CD4-positive, CD25-positive, alpha-beta regulatory T cell (primary cell): Measurements from ENCODE around the gene CAPG. TPM values are rescaled to one million over a fixed set of nuclear protein-coding genes. Genes with fewer than 3 reads are reported as not detected.

ENCODE experiments used
- ATAC-seq, 2 donors: fragments of 150-1000 bp; cut with Tn5 transposase; one replicate each; pipeline ENCODE4 v1.10.0; 2021; ENCODE audit warnings: low read depth in 2 of 2, moderate number of reproducible peaks in 2 of 2, moderate library complexity in 1 of 2
- DNase-seq, 3 donors: peaks; one replicate each; pipeline versions ENCODE4 v3.0.0 to v3.0.0-alpha.2; 2012 to 2022; ENCODE audit warnings: mixed read lengths in 1 of 3
- H3K27ac ChIP-seq: one replicate; pipeline ENCODE4 v1.7.0; 2013; ENCODE audit warnings: mild to moderate bottlenecking, low read length; ENCODE audit not compliant: insufficient read depth, poor library complexity, severe bottlenecking
- H3K27me3 ChIP-seq: one replicate; pipeline ENCODE4 v1.7.0; 2013; ENCODE audit warnings: low read length; ENCODE audit not compliant: control insufficient read depth, insufficient read depth
- H3K36me3 ChIP-seq: one replicate; pipeline ENCODE4 v1.7.0; 2013; ENCODE audit warnings: mild to moderate bottlenecking, low read length, moderate library complexity; ENCODE audit not compliant: control insufficient read depth, insufficient read depth
- H3K4me1 ChIP-seq: 2 replicates; pipeline ENCODE4 v1.7.0; 2013; ENCODE audit warnings: mild to moderate bottlenecking, low read length; ENCODE audit not compliant: insufficient read depth, control insufficient read depth, poor library complexity, severe bottlenecking
- H3K4me3 ChIP-seq: one replicate; pipeline ENCODE4 v1.7.0; 2013; ENCODE audit warnings: low read depth, mild to moderate bottlenecking, low read length, moderate library complexity
- H3K9me3 ChIP-seq, 2 experiments: 1 replicate in 1 of 2; 2 replicates in 1 of 2; pipeline ENCODE4 v1.7.0; 2013; ENCODE audit warnings: low read length in 2 of 2, mild to moderate bottlenecking in 1 of 2, moderate library complexity in 1 of 2; ENCODE audit not compliant: control insufficient read depth in 2 of 2
- H3K27ac Mint-ChIP-seq, 3 donors: one replicate each; pipeline ENCODE4 v1.8.0; 2020 to 2022; ENCODE audit warnings: mild to moderate bottlenecking in 3 of 3, mixed read lengths in 3 of 3, moderate library complexity in 2 of 3
- H3K27me3 Mint-ChIP-seq: one replicate; pipeline ENCODE4 v1.8.0; 2022; ENCODE audit warnings: mild to moderate bottlenecking, mixed read lengths
- H3K36me3 Mint-ChIP-seq: one replicate; pipeline ENCODE4 v1.8.0; 2020; ENCODE audit warnings: mixed read lengths
- H3K4me1 Mint-ChIP-seq, 4 donors: one replicate each; pipeline ENCODE4 v1.8.0; 2020 to 2022; ENCODE audit warnings: mixed read lengths in 4 of 4, mild to moderate bottlenecking in 1 of 4
- H3K4me3 Mint-ChIP-seq, 4 donors: one replicate each; pipeline ENCODE4 v1.8.0; 2020 to 2022; ENCODE audit warnings: mild to moderate bottlenecking in 4 of 4, mixed read lengths in 4 of 4, moderate library complexity in 3 of 4
- H3K9me3 Mint-ChIP-seq, 7 donors: one replicate each; pipeline ENCODE4 v1.8.0; 2020 to 2022; ENCODE audit warnings: mixed read lengths in 7 of 7, mild to moderate bottlenecking in 3 of 7, moderate library complexity in 2 of 7
- polyA plus RNA-seq, 4 donors: library from polyadenylated mRNA; unstranded; fragments of 300-500 nt; fragmentation: Illumina TruSeq; gene quantifications; one replicate each; pipeline ENCODE4 v1.2.3, GENCODE V29; 2021
- total RNA-seq: library from RNA; stranded (reverse); gene quantifications from one replicate; pipeline ENCODE4 v1.2.3, GENCODE V29; 2022

The CAPG gene
- total and polyA plus RNA-seq, 5 donors from 2014 or later, result 19.9 to 74.7 (median 44.5) TPM

DNA sequence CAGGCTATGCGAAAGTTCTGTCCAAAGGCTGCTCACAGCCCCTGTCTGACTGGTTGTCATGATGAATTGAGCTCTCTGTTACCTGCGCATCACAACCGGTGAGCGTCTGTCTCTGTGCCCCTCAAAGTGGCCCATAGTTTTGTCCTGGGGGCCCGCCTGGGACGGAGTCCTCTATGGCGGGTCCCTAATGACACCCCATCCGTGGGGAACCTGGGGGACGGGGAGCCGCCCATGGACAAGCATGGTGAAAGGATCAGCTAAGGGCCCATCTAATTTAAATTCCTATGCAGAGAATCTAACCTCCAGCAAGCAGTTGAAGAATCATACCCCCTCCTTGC lies 55.1 kb downstream of the CAPG start:
- Histone ChIP-seq H3K27ac (peak overlapping the region; percentile 86), H3K36me3 (peaks cover 25% of the 10 kb centered on the region), H3K27me3 (no peaks in the 10 kb centered on the region), H3K9me3 (no peaks in the 10 kb centered on the region), H3K4me1 (peaks cover 40% of the 10 kb centered on the region), H3K4me3 (peak overlapping the region; percentile 95)
- DNase-seq (no peak), ATAC-seq (no peak)
- peak overlapping the region; percentile 97 to 99 (median 98) for H3K27ac Mint-ChIP-seq
- peak overlapping the region; percentile 96 to 99 (median 98) for H3K4me3 Mint-ChIP-seq
- H3K36me3 Mint-ChIP-seq, result peaks cover 31% of the 10 kb centered on the region
- H3K4me1 Mint-ChIP-seq, result peaks cover 12 to 65% (median 38%) of the 10 kb centered on the region in 4 donors
- H3K27me3 Mint-ChIP-seq, result no peaks in the 10 kb centered on the region
- no peaks in the 10 kb centered on the region for H3K9me3 Mint-ChIP-seq

DNA sequence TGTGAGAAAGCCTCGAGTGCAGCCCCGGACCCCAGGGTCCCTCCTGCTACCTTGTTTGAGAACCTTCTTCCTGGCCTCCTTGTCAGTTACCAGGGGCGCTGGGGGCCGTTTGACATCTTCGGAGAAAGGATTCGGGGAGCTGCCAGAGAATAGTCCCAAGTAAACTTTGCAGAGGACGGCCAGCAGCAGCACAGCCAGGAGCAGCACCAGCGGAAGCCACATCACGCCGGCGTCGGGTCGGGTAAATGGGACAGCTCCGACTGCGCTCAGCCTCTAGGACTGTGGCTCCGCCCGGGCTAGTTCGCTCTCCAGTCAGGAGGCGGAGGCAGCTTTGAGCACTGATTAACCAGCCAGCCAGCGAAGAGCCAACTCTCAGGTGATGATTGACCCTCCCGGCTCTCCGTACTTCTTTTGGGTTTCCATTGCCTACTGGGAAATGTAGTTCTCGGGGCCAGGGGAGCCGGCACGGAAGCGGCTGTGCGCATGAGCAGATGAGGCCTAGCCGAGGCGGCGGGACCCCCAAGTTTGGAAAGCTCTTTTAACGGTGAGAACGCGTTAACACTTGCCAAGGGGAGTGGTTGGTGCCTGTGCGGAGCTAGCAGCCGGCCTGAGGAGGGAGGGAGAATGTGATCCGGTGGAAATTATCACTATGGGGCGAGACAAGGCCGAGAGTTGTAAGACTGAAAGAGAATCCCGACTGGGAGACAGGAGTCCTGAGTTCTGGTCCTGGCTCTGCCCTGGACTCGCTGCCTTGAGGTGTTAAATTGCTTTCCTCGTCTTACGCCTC lies 55.7 kb downstream of the CAPG start, which contains the start of the genes ELMOD3 and RETSAT:
ELMOD3 (plus strand) TSS at position 484 of the 787 bp plus-strand sequence. CDS start 2,430 bp downstream, outside the sequence.
RETSAT (minus strand) TSS at position 243 of the 787 bp plus-strand sequence; CDS start at position 222, 21 bp downstream.
- peak; percentile 99 to 100 for ATAC-seq
- Histone ChIP-seq H3K9me3 (no peaks in the 10 kb centered on the region), H3K27ac (peak within 1 kb of the TSS; percentile 86), H3K27me3 (no peaks in the 10 kb centered on the region), H3K4me1 (peaks cover 40% of the 10 kb centered on the region), H3K4me3 (peak within 1 kb of the TSS; percentile 95), H3K36me3 (peaks cover 28% of the 10 kb centered on the region)
- peak within 1 kb of the TSS; percentile 97 to 99 (median 98) for H3K27ac Mint-ChIP-seq
- H3K9me3 Mint-ChIP-seq, result no peaks in the 10 kb centered on the region
- DNase-seq, result peak; percentile 98 to 100 (median 98)
- peak within 1 kb of the TSS; percentile 96 to 99 (median 98) for H3K4me3 Mint-ChIP-seq
- no peaks in the 10 kb centered on the region for H3K27me3 Mint-ChIP-seq
- peaks cover 34% of the 10 kb centered on the region for H3K36me3 Mint-ChIP-seq
- H3K4me1 Mint-ChIP-seq, result peaks cover 12 to 65% (median 38%) of the 10 kb centered on the region in 4 donors

DNA sequence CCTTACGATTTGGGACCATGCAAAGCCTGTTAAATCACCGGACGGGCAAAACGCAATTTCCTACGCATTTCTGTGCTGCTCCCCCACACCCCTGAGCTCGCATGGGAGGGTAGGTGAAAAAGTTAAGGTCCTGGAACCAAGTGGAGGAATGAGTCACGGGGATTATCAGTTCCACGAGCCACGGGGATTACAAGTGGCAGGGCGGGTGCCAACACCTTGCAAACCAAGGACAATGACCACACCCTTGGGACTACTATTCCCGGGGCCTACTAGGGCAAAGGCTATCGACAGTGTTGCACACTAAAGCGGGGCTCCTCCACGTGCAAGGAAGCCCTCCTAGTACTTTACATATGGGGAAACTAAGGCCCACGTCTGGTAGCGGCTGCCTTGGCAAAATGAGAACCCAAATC lies 56.3 kb downstream of the CAPG start:
- H3K27ac Mint-ChIP-seq, result peak overlapping the region; percentile 97 to 99 (median 98)
- H3K4me3 Mint-ChIP-seq, result peak overlapping the region; percentile 96 to 99 (median 98)
- DNase-seq, result peak in 1 of 3 donors; percentile 3
- no peaks in the 10 kb centered on the region for H3K9me3 Mint-ChIP-seq
- H3K4me1 ChIP-seq, result peaks cover 40% of the 10 kb centered on the region
- no peak for ATAC-seq
- peaks cover 12 to 63% (median 35%) of the 10 kb centered on the region in 4 donors for H3K4me1 Mint-ChIP-seq
- H3K36me3 ChIP-seq, result peaks cover 34% of the 10 kb centered on the region
- peak overlapping the region; percentile 95 for H3K4me3 ChIP-seq
- peak overlapping the region; percentile 86 for H3K27ac ChIP-seq
- H3K36me3 Mint-ChIP-seq, result peaks cover 35% of the 10 kb centered on the region
- H3K27me3 ChIP-seq, result no peaks in the 10 kb centered on the region
- no peaks in the 10 kb centered on the region for H3K9me3 ChIP-seq
- H3K27me3 Mint-ChIP-seq, result no peaks in the 10 kb centered on the region

DNA sequence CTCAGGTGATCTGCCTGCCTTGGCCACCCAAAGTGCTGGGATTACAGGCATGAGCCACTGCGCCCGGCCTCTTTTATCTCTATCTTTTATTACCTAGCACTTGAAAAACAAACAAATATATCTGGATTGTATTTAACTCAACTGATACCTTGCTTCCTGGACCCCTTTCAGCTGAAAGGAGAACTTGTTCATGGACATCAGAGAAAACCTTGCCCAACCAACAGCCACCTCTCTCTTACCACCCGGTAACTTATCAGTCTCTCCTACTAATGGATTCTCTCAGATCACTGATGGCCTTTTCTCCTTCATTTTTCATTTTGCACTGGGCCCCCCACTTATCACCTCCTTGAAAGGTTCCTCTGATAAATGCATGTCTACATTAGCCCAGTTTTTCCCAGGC lies 62.6 kb downstream of the CAPG start:
- DNase-seq (no peak), ATAC-seq (no peak)
- Mint-ChIP-seq H3K4me3 (peak overlapping the region in 1 of 4 donors; percentile 77), H3K9me3 (no peaks in the 10 kb centered on the region), H3K27me3 (no peaks in the 10 kb centered on the region), H3K4me1 (peaks cover 0 to 10% (median 5%) of the 10 kb centered on the region in 4 donors), H3K27ac (no peak overlapping the region), H3K36me3 (peaks cover 48% of the 10 kb centered on the region)
- Histone ChIP-seq H3K9me3 (no peaks in the 10 kb centered on the region), H3K27me3 (no peaks in the 10 kb centered on the region), H3K27ac (no peak overlapping the region), H3K4me3 (no peak overlapping the region), H3K36me3 (peaks cover 47% of the 10 kb centered on the region), H3K4me1 (no peaks in the 10 kb centered on the region)

Other genes starting within 250 kb of the CAPG start
- 168 TPM for gene TGOLN2, start 82.4 kb downstream of the CAPG start, total RNA-seq
- gene TGOLN2, start 82.4 kb downstream of the CAPG start, polyA plus RNA-seq, result 10 to 100 TPM; 51.3 to 62.7 (median 62.1) TPM
- 32.4 TPM for gene RETSAT, start 55.8 kb downstream of the CAPG start, total RNA-seq
- gene RETSAT, start 55.8 kb downstream of the CAPG start, polyA plus RNA-seq, result 10 to 100 TPM; 13.8 to 18.1 (median 15.8) TPM
- gene ELMOD3, start 55.6 kb downstream of the CAPG start, total RNA-seq, result 21.5 TPM
- 10 to 100 TPM; 13.5 to 16.3 (median 15.4) TPM for gene ELMOD3, start 55.6 kb downstream of the CAPG start, polyA plus RNA-seq
- gene SH2D6, start 8.3 kb upstream of the CAPG start, total RNA-seq, result 0.25 TPM
- not detected for gene SH2D6, start 8.3 kb upstream of the CAPG start, polyA plus RNA-seq
- 137 TPM for gene MAT2A, start 128.8 kb upstream of the CAPG start, total RNA-seq
- gene MAT2A, start 128.8 kb upstream of the CAPG start, polyA plus RNA-seq, result 100 to 1,000 TPM in 3 of 4 donors, 10 to 100 TPM in 1; 82.2 to 141 (median 108) TPM
- 20.0 TPM for gene GGCX, start 151.1 kb upstream of the CAPG start, total RNA-seq
- 10 to 100 TPM; 16.7 to 28.1 (median 17.7) TPM for gene GGCX, start 151.1 kb upstream of the CAPG start, polyA plus RNA-seq
- 105 TPM for gene VAMP8, start 167.2 kb upstream of the CAPG start, total RNA-seq
- 100 to 1,000 TPM; 393 to 484 (median 437) TPM for gene VAMP8, start 167.2 kb upstream of the CAPG start, polyA plus RNA-seq
- 54.8 TPM for gene VAMP5, start 174.1 kb upstream of the CAPG start, total RNA-seq
- gene VAMP5, start 174.1 kb upstream of the CAPG start, polyA plus RNA-seq, result 100 to 1,000 TPM; 155 to 215 (median 185) TPM
- gene RNF181, start 185.4 kb upstream of the CAPG start, total RNA-seq, result 47.0 TPM
- gene RNF181, start 185.4 kb upstream of the CAPG start, polyA plus RNA-seq, result 100 to 1,000 TPM; 233 to 297 (median 251) TPM
- gene TMEM150A, start 192.3 kb upstream of the CAPG start, total RNA-seq, result 4.9 TPM
- 10 to 100 TPM in 1 of 4 donors, 1 to 10 TPM in 3; 8.0 to 11.3 (median 9.1) TPM for gene TMEM150A, start 192.3 kb upstream of the CAPG start, polyA plus RNA-seq
- 43.9 TPM for gene C2orf68, start 201.7 kb upstream of the CAPG start, total RNA-seq
- 10 to 100 TPM; 17.4 to 20.6 (median 18.7) TPM for gene C2orf68, start 201.7 kb upstream of the CAPG start, polyA plus RNA-seq
- gene USP39, start 205.8 kb upstream of the CAPG start, total RNA-seq, result 62.6 TPM
- gene USP39, start 205.8 kb upstream of the CAPG start, polyA plus RNA-seq, result 10 to 100 TPM; 67.1 to 86.0 (median 74.0) TPM